ENCODE measurements around the gene SERTAD3.

DNA sequence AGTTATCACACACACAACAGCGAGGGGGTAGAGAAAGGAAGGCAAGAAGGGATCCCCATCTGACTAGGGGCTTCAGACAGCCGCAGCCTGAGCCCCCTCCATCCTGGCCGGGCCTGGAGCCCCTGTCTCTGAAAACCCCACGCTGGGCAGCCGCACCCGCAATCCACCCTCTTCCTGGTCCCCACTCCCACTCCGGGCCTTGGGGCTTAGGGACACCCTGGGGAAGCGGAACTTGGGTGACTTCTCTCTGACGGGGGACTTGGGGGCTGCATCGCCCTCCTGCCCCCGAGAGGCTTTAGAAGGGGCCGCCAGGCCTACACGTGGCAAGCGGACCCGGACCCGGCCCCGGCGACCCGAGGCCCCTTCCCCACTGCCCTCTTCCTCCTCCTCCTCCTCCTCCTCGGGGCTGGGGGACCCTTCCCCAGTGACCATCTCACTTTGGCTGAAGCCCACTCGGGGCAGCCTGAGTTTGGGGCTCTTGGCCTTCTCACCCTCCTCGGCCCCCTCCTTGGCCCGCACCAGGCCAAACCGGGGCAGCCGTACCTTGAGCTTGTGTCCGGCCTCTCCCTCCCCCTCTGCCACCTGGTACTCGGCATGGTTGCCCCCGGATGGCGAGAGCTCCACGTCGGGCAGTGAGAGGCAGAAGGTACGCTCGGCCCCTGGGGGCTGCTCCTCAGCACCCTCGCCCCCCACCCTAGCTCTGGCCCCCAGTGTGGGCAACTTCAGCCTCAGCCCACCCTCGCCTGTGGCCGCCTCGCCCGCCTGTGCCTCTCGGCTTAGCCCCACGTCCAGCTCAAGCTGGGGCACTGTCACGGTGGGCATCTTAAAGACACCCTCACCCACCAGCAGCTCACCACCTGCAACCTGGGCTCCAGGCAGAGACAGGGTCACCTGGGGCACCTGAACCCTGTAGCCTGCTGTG lies 50.0 kb downstream of the SERTAD3 start:
- TF ChIP-seq CTCF (IDR thresholded peaks at IDR 0.05) (no peak), POLR2A (IDR thresholded peaks at IDR 0.05) (no peak), EP300 (IDR thresholded peaks at IDR 0.05) (no peak)
